Neuronal stem cell (in vitro differentiated cells): ENCODE results near the gene CRYBG3.
"Not testable (repeated sequence)": the region's sequence is repeated elsewhere in the genome, so short reads cannot be mapped to it uniquely, and the experiment has no call there.

Source experiments
- DNase-seq: peaks from one replicate; pipeline ENCODE4 v3.0.0-alpha.2; 2013; ENCODE audit warnings: low spot score
- H2AFZ ChIP-seq: one replicate; pipeline ENCODE4 v1.6.1; 2013; ENCODE audit warnings: mild to moderate bottlenecking, low read length, inconsistent platforms
- H2AK5ac ChIP-seq: 2 replicates; pipeline ENCODE4 v1.6.1; 2013; ENCODE audit warnings: low read depth, mild to moderate bottlenecking, inconsistent platforms, low read length, moderate library complexity, mixed read lengths
- H2BK120ac ChIP-seq: 2 replicates; pipeline ENCODE4 v1.6.1; 2013; ENCODE audit warnings: low read depth, mild to moderate bottlenecking, inconsistent platforms, low read length, moderate library complexity, mixed read lengths
- H2BK12ac ChIP-seq: one replicate; pipeline ENCODE4 v1.6.1; 2013; ENCODE audit warnings: low read length, inconsistent platforms
- H2BK15ac ChIP-seq: 2 replicates; pipeline ENCODE4 v1.6.1; 2013; ENCODE audit warnings: mild to moderate bottlenecking, low read length, inconsistent platforms, mixed read lengths
- H2BK5ac ChIP-seq: one replicate; pipeline ENCODE4 v1.6.1; 2013; ENCODE audit warnings: inconsistent platforms, mild to moderate bottlenecking, low read length, moderate library complexity
- H3K14ac ChIP-seq: one replicate; pipeline ENCODE4 v1.6.1; 2013; ENCODE audit warnings: low read length, inconsistent platforms
- H3K18ac ChIP-seq: 2 replicates; pipeline ENCODE4 v1.6.1; 2013; ENCODE audit warnings: low read length, inconsistent platforms
- H3K23ac ChIP-seq: 2 replicates; pipeline ENCODE4 v1.6.1; 2013; ENCODE audit warnings: low read depth, mild to moderate bottlenecking, mixed read lengths, low read length, inconsistent platforms; ENCODE audit not compliant: poor library complexity
- H3K27ac ChIP-seq: replicated peaks from 3 replicates; pipeline ENCODE4 v1.5.1; 2013; ENCODE audit warnings: low read length, inconsistent platforms
- H3K27me3 ChIP-seq, 3 experiments: 2 replicates each; pipeline ENCODE4 v1.6.1; 2013; ENCODE audit warnings: low read length in 3 of 3, mild to moderate bottlenecking in 2 of 3, inconsistent platforms in 1 of 3, low read depth in 1 of 3, mixed read lengths in 1 of 3, moderate library complexity in 1 of 3; ENCODE audit not compliant: control insufficient read depth in 3 of 3, insufficient read depth in 3 of 3
- H3K36me3 ChIP-seq, 2 donors: replicated peaks in 1 of 2; 2 replicates each; pipeline ENCODE4 v1.6.1; 2013; ENCODE audit warnings: low read length in 2 of 2; ENCODE audit not compliant: control insufficient read depth in 2 of 2, insufficient read depth in 2 of 2
- H3K4ac ChIP-seq: 2 replicates; pipeline ENCODE4 v1.6.1; 2013; ENCODE audit warnings: inconsistent platforms, mild to moderate bottlenecking, low read length, moderate library complexity
- H3K4me1 ChIP-seq, 2 donors: 1 replicate in 1 of 2; 2 replicates in 1 of 2; pipeline ENCODE4 v1.6.1; 2013; ENCODE audit warnings: low read length in 2 of 2, low read depth in 1 of 2; ENCODE audit not compliant: control insufficient read depth in 2 of 2, insufficient read depth in 1 of 2
- H3K4me2 ChIP-seq: one replicate; pipeline ENCODE4 v1.6.1; 2013; ENCODE audit warnings: mild to moderate bottlenecking, low read length, inconsistent platforms; ENCODE audit not compliant: insufficient read depth, poor library complexity, severe bottlenecking
- H3K4me3 ChIP-seq, 2 donors: 2 replicates each; pipeline ENCODE4 v1.5.1; 2013; ENCODE audit warnings: low read length in 2 of 2, mild to moderate bottlenecking in 2 of 2, inconsistent platforms in 1 of 2, moderate library complexity in 1 of 2
- H3K79me1 ChIP-seq: one replicate; pipeline ENCODE4 v1.6.1; 2013; ENCODE audit warnings: low read depth, mild to moderate bottlenecking, inconsistent platforms, low read length, moderate library complexity
- H3K9ac ChIP-seq: one replicate; pipeline ENCODE4 v1.6.1; 2013; ENCODE audit warnings: mild to moderate bottlenecking, low read depth, low read length, inconsistent platforms; ENCODE audit not compliant: poor library complexity
- H3K9me3 ChIP-seq, 2 donors: replicated peaks in 1 of 2; 2 replicates each; pipeline versions ENCODE3 to v1.6.1; 2013; ENCODE audit warnings: low read length in 2 of 2, mild to moderate bottlenecking in 2 of 2, inconsistent platforms in 1 of 2, low read depth in 1 of 2, mixed read lengths in 1 of 2, moderate library complexity in 1 of 2; ENCODE audit not compliant: control insufficient read depth in 2 of 2, insufficient read depth in 1 of 2
- H4K8ac ChIP-seq: one replicate; pipeline ENCODE4 v1.6.1; 2013; ENCODE audit warnings: low read depth, mild to moderate bottlenecking, inconsistent platforms, low read length, moderate library complexity
- H4K91ac ChIP-seq: one replicate; pipeline ENCODE4 v1.6.1; 2013; ENCODE audit warnings: low read length, low read depth, mild to moderate bottlenecking, inconsistent platforms; ENCODE audit not compliant: poor library complexity
- WGBS, 2 donors: extraction: QIAGEN DNeasy Blood & Tissue Kit; methylation state at CpG; one replicate each; pipeline ENCODE4 v1.1.7; 2013; ENCODE audit warnings: missing lambda C conversion rate in 2 of 2, mixed read lengths in 1 of 2; ENCODE audit not compliant: insufficient read length in 2 of 2, insufficient replicate concordance in 1 of 2; ENCODE audit errors: extremely low coverage in 2 of 2; 5-methylcytosine and 5-hydroxymethylcytosine counted together

CRYBG3 gene

GRCh38 chr3:97829198-97829597 lies 7.4 kb downstream of the CRYBG3 start:
- H2AK5ac ChIP-seq, result no peak overlapping the region
- no CpG with 5 or more reads among the region's 2 CpGs for WGBS, 2 donors

GRCh38 chr3:97830638-97831037 lies 8.8 kb downstream of the CRYBG3 start:
- Histone ChIP-seq H4K8ac (no peak overlapping the region), H3K23ac (no peak overlapping the region), H3K14ac (no peak overlapping the region), H2AK5ac (no peak overlapping the region), H3K4me1 (no peaks in the 10 kb centered on the region), H2BK120ac (no peak overlapping the region), H4K91ac (no peak overlapping the region), H3K18ac (no peak overlapping the region), H3K4ac (no peak overlapping the region), H3K27ac (no peak overlapping the region), H3K4me2 (no peak overlapping the region), H2BK12ac (no peak overlapping the region), H3K4me3 (no peak overlapping the region), H3K79me1 (no peaks in the 10 kb centered on the region), H3K9ac (no peak overlapping the region), H3K27me3 (no peaks in the 10 kb centered on the region), H2AFZ (no peak overlapping the region), H3K36me3 (no peaks in the 10 kb centered on the region), H3K9me3 (no peaks in the 10 kb centered on the region), H2BK15ac (no peak overlapping the region), H2BK5ac (no peak overlapping the region)
- DNase-seq, result no peak
- no CpG with 5 or more reads among the region's 2 CpGs for WGBS, 2 donors

More at GRCh38 chr3:97829198-97829597, 7.4 kb downstream of the CRYBG3 start:
- no peak for DNase-seq
- Histone ChIP-seq H3K18ac (no peak overlapping the region), H3K23ac (no peak overlapping the region), H2BK15ac (no peak overlapping the region), H3K27me3 (no peaks in the 10 kb centered on the region), H3K4ac (no peak overlapping the region), H2BK120ac (no peak overlapping the region), H4K8ac (no peak overlapping the region), H3K4me1 (no peaks in the 10 kb centered on the region), H2BK5ac (no peak overlapping the region), H2AFZ (no peak overlapping the region), H4K91ac (no peak overlapping the region), H3K79me1 (no peaks in the 10 kb centered on the region), H3K4me2 (no peak overlapping the region), H3K14ac (no peak overlapping the region), H3K9me3 (no peaks in the 10 kb centered on the region), H3K9ac (no peak overlapping the region), H3K27ac (no peak overlapping the region), H3K4me3 (no peak overlapping the region), H2BK12ac (no peak overlapping the region), H3K36me3 (no peaks in the 10 kb centered on the region)

- H4K8ac ChIP-seq, result no peak overlapping the region
Measured at GRCh38 chr3:97831140-97831539, 9.3 kb downstream of the CRYBG3 start.

GRCh38 chr3:97833184-97833583 lies 11.4 kb downstream of the CRYBG3 start:
- H3K4me2 ChIP-seq, H2BK120ac ChIP-seq, H2BK15ac ChIP-seq, H3K9me3 ChIP-seq, H3K36me3 ChIP-seq, H3K4me1 ChIP-seq, H3K4me3 ChIP-seq, H4K91ac ChIP-seq, H2BK12ac ChIP-seq, DNase-seq, H3K27me3 ChIP-seq, H3K18ac ChIP-seq, H3K79me1 ChIP-seq, H3K9ac ChIP-seq, H2AFZ ChIP-seq, H3K23ac ChIP-seq, H3K4ac ChIP-seq, H3K14ac ChIP-seq, H4K8ac ChIP-seq, H2AK5ac ChIP-seq, H2BK5ac ChIP-seq, H3K27ac ChIP-seq: not testable (repeated sequence)
- no CpG with 5 or more reads among the region's 4 CpGs for WGBS, 2 donors

More at GRCh38 chr3:97831140-97831539, 9.3 kb downstream of the CRYBG3 start:
- no peak for DNase-seq
- no peak overlapping the region for H2AFZ ChIP-seq
- no peak overlapping the region for H3K14ac ChIP-seq
- no peaks in the 10 kb centered on the region for H3K79me1 ChIP-seq
- H3K9me3 ChIP-seq, result no peaks in the 10 kb centered on the region
- no peak overlapping the region for H2BK12ac ChIP-seq
- no peaks in the 10 kb centered on the region for H3K4me1 ChIP-seq
- H3K4me2 ChIP-seq, result no peak overlapping the region
- H3K18ac ChIP-seq, result no peak overlapping the region
- H3K36me3 ChIP-seq, result no peaks in the 10 kb centered on the region
- H4K91ac ChIP-seq, result no peak overlapping the region
- no peak overlapping the region for H3K4ac ChIP-seq
- WGBS, 2 donors, result no CpG with 5 or more reads among the region's 1 CpG
- H3K4me3 ChIP-seq, result no peak overlapping the region
- no peak overlapping the region for H2BK5ac ChIP-seq
- H3K23ac ChIP-seq, result no peak overlapping the region
- H3K9ac ChIP-seq, result no peak overlapping the region
- H2AK5ac ChIP-seq, result no peak overlapping the region
- H3K27ac ChIP-seq, result no peak overlapping the region
- no peak overlapping the region for H2BK120ac ChIP-seq
- H2BK15ac ChIP-seq, result no peak overlapping the region
- no peaks in the 10 kb centered on the region for H3K27me3 ChIP-seq
